Lung (tissue), 12 donors: Measurements from ENCODE around the gene PPP1R13B. TPM values are rescaled to one million over a fixed set of nuclear protein-coding genes. Genes with fewer than 3 reads are reported as not detected.

Source experiments
- ATAC-seq: fragments of 200-7000 bp; cut with Tn5 transposase; one replicate; pipeline ENCODE4 v1.9.1; 2020; ENCODE audit warnings: moderate number of reproducible peaks; ENCODE audit not compliant: insufficient read depth, low FRiP score
- DNase-seq, 3 donors: peaks; one replicate each; pipeline ENCODE4 v3.0.0-alpha.2; 2013 to 2017
- H3K27ac ChIP-seq, 2 donors: one replicate each; pipeline ENCODE4 v1.5.1; 2013; ENCODE audit warnings: mild to moderate bottlenecking in 2 of 2, moderate library complexity in 2 of 2, control low read depth in 1 of 2, inconsistent platforms in 1 of 2, low read depth in 1 of 2, low read length in 1 of 2
- H3K27me3 ChIP-seq, 3 donors: one replicate each; pipeline ENCODE4 v1.5.1; 2013; ENCODE audit warnings: low read length in 2 of 3; ENCODE audit not compliant: control insufficient read depth in 3 of 3, insufficient read depth in 3 of 3
- H3K36me3 ChIP-seq, 4 donors: one replicate each; pipeline ENCODE4 v1.5.1; 2013; ENCODE audit warnings: low read length in 4 of 4, mild to moderate bottlenecking in 1 of 4, moderate library complexity in 1 of 4; ENCODE audit not compliant: control insufficient read depth in 4 of 4, insufficient read depth in 4 of 4
- H3K4me1 ChIP-seq, 5 donors: one replicate each; pipeline ENCODE4 v1.5.1; 2013; ENCODE audit warnings: low read length in 5 of 5, mild to moderate bottlenecking in 2 of 5, moderate library complexity in 1 of 5; ENCODE audit not compliant: control insufficient read depth in 5 of 5, insufficient read depth in 5 of 5
- H3K4me3 ChIP-seq: one replicate; pipeline ENCODE4 v1.5.1; 2013; ENCODE audit warnings: mild to moderate bottlenecking, control low read depth, moderate library complexity
- H3K9ac ChIP-seq, 2 donors: one replicate each; pipeline ENCODE4 v1.5.1; 2013; ENCODE audit warnings: low read length in 2 of 2, control low read depth in 1 of 2; ENCODE audit not compliant: insufficient read depth in 1 of 2
- H3K9me3 ChIP-seq, 4 donors: one replicate each; pipeline ENCODE4 v1.5.1; 2013; ENCODE audit warnings: low read length in 3 of 4, mild to moderate bottlenecking in 1 of 4, moderate library complexity in 1 of 4; ENCODE audit not compliant: control insufficient read depth in 4 of 4, insufficient read depth in 3 of 4
- CTCF ChIP-seq: IDR thresholded peaks from 2 replicates; pipeline ENCODE4 v1.5.1; 2012; ENCODE audit warnings: mild to moderate bottlenecking; ENCODE audit errors: control extremely low read depth, extremely low read depth
- WGBS, 2 donors: extraction: QIAGEN DNeasy Blood & Tissue Kit; methylation state at CpG; one replicate each; pipeline ENCODE4 v1.1.7; 2013; 5-methylcytosine and 5-hydroxymethylcytosine counted together
- polyA plus RNA-seq, 2 donors: library from polyadenylated mRNA; stranded (reverse); fragments of 200-250 nt; gene quantifications; one replicate each; pipeline ENCODE4 v1.2.1, GENCODE V29; 2013
- total RNA-seq, 2 donors: library from RNA; depleted of rRNA in 1 of 2; stranded (reverse); fragments of >200 nt in 1 of 2; gene quantifications; one replicate each; pipeline ENCODE4 v1.2.1, GENCODE V29; 2014 to 2021
- donor health status: control.
- donor health status: control.
- donor health status: Bipolar disorder and iron deficiency.
- donor health status: healthy.
- donor health status: DM: yes; HTN: yes; CAD: no.

PPP1R13B gene
- total and polyA plus RNA-seq, 4 donors, result 12.0 to 66.6 (median 38.4) TPM

DNA sequence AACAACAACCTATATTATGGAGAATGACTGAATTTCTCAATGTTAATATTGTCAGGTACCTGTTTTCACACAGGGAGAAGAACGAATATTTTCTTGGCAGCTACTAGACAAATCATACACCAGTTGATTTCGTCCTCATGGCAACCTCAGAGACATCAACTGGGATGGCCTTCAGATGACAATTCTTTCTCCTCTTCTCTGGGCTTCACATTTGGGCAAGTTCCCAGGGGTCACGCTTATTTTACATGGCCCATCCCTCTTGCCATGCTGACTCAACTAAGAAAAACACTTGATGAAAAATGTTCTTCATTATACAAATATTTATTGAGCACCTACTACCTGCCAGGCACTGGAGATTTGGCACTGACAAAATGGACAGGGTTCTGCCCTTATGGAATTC is 29.0 kb downstream of the PPP1R13B start:
- Histone ChIP-seq H3K9me3 (no peaks in the 10 kb centered on the region), H3K4me3 (no peak overlapping the region), H3K27me3 (no peaks in the 10 kb centered on the region), H3K36me3 (no peaks in the 10 kb centered on the region), H3K27ac (peak overlapping the region in 1 of 2 donors; percentile 57), H3K4me1 (peaks cover 0 to 21% (median 9%) of the 10 kb centered on the region in 5 donors), H3K9ac (no peak overlapping the region)
- WGBS, 2 donors, result 69 to 74% methylated on average over 3 of the region's 3 CpGs
- no peak for TF ChIP-seq CTCF
- DNase-seq (no peak), ATAC-seq (no peak)

GRCh38 chr14:103817595-103817994 is 29.8 kb downstream of the PPP1R13B start:
- Histone ChIP-seq H3K4me1 (peaks cover 0 to 21% (median 9%) of the 10 kb centered on the region in 5 donors), H3K27me3 (no peaks in the 10 kb centered on the region), H3K9ac (no peak overlapping the region), H3K27ac (peak overlapping the region in 1 of 2 donors; percentile 41), H3K9me3 (no peaks in the 10 kb centered on the region), H3K4me3 (no peak overlapping the region), H3K36me3 (no peaks in the 10 kb centered on the region)
- TF ChIP-seq CTCF, result no peak
- DNase-seq (no peak), ATAC-seq (no peak)
- 76 to 97% methylated on average over 1 of the region's 1 CpG for WGBS, 2 donors

DNA sequence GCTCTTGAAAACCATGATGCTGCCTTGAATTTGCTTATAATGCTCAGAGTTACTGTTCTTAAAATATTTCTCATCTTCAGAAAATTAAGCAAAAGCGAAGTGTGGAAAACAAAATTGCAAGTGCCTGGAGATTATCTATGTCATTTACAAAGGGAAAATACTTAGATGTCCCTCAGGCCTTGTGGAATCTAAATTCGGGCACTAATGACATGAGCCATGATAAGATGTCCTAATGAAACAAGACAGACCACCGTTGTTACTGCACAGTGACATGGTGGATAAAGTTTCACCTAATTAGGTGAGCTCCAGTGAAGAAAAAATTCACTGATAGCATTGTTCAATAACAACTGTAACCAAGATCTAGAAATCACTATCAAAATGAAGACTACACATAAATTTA is 30.4 kb downstream of the PPP1R13B start:
- H3K9ac ChIP-seq, result no peak overlapping the region
- ATAC-seq, result no peak
- peaks cover 0 to 21% (median 9%) of the 10 kb centered on the region in 5 donors for H3K4me1 ChIP-seq
- peak overlapping the region in 1 of 2 donors; percentile 55 for H3K27ac ChIP-seq
- no peaks in the 10 kb centered on the region for H3K9me3 ChIP-seq
- H3K36me3 ChIP-seq, result no peaks in the 10 kb centered on the region
- TF ChIP-seq CTCF, result no peak
- 65 to 81% methylated on average over 3 of the region's 3 CpGs for WGBS, 2 donors
- H3K4me3 ChIP-seq, result no peak overlapping the region
- H3K27me3 ChIP-seq, result no peaks in the 10 kb centered on the region
- DNase-seq, result no peak

DNA sequence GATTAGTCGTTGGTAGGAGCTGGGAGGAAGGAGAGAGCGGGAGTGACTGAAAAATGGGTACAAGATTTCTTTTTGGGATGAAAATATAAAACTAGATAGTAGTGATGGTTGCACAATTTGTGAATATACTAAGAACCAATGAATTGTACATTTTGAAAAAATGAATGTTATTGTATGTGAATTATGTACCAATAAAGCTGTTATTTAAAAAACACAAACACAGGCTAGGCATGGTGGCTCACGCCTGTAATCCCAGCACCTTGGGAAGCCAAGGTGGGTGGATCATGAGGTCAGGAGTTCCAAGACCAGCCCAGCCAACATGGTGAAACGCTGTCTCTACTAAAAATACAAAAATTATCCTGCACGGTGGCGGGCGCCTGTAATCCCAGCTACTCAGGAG is 32.1 kb downstream of the PPP1R13B start:
- Histone ChIP-seq H3K27ac (no peak overlapping the region), H3K4me3 (no peak overlapping the region), H3K9me3 (no peaks in the 10 kb centered on the region), H3K36me3 (no peaks in the 10 kb centered on the region), H3K4me1 (peaks cover 0 to 18% (median 4%) of the 10 kb centered on the region in 5 donors), H3K9ac (no peak overlapping the region), H3K27me3 (no peaks in the 10 kb centered on the region)
- ATAC-seq, result no peak
- no peak for TF ChIP-seq CTCF
- 87 to 88% methylated on average over 7 of the region's 7 CpGs for WGBS, 2 donors
- no peak for DNase-seq
